IgD-negative memory B cell (primary cell): ENCODE data around the gene HOXB7. TPM values are rescaled to one million over a fixed set of nuclear protein-coding genes. Genes with fewer than 3 reads are reported as not detected.

ENCODE experiments used
- H3K27ac Mint-ChIP-seq, 3 donors: one replicate each; pipeline ENCODE4 v1.8.0; 2020 to 2022; ENCODE audit warnings: mild to moderate bottlenecking in 3 of 3, mixed read lengths in 3 of 3, moderate library complexity in 1 of 3
- H3K27me3 Mint-ChIP-seq: one replicate; pipeline ENCODE4 v1.8.0; 2021; ENCODE audit warnings: mixed read lengths
- H3K36me3 Mint-ChIP-seq: one replicate; pipeline ENCODE4 v1.8.0; 2020; ENCODE audit warnings: mild to moderate bottlenecking, mixed read lengths
- H3K4me1 Mint-ChIP-seq, 3 donors: one replicate each; pipeline ENCODE4 v1.8.0; 2020 to 2022; ENCODE audit warnings: mixed read lengths in 3 of 3, mild to moderate bottlenecking in 1 of 3
- H3K4me3 Mint-ChIP-seq, 4 donors: one replicate each; pipeline ENCODE4 v1.8.0; 2020 to 2022; ENCODE audit warnings: mild to moderate bottlenecking in 4 of 4, mixed read lengths in 4 of 4, moderate library complexity in 3 of 4
- H3K9me3 Mint-ChIP-seq, 3 donors: one replicate each; pipeline ENCODE4 v1.8.0; 2020 to 2021; ENCODE audit warnings: mixed read lengths in 3 of 3, mild to moderate bottlenecking in 1 of 3
- polyA plus RNA-seq: library from polyadenylated mRNA; unstranded; fragments of 300-500 nt; fragmentation: Illumina TruSeq; gene quantifications from one replicate; pipeline ENCODE4 v1.2.3, GENCODE V29; 2021

Gene HOXB7
- polyA plus RNA-seq, 1 donor from 2014 or later = not detected

GRCh38 chr17:48641541-48642058 is 30.8 kb upstream of the HOXB7 start:
- peaks cover 4% of the 10 kb centered on the region for H3K36me3 Mint-ChIP-seq
- H3K4me3 Mint-ChIP-seq = peak overlapping the region in 1 of 4 donors; percentile 33
- H3K4me1 Mint-ChIP-seq = peaks cover 2 to 11% (median 3%) of the 10 kb centered on the region in 3 donors
- H3K27me3 Mint-ChIP-seq = peaks cover 72% of the 10 kb centered on the region
- peak overlapping the region in 2 of 3 donors; percentile 1 to 10 for H3K27ac Mint-ChIP-seq
- peaks cover 0 to 2% (median 0%) of the 10 kb centered on the region in 3 donors for H3K9me3 Mint-ChIP-seq

- Mint-ChIP-seq H3K36me3 (peaks cover 4% of the 10 kb centered on the region), H3K4me3 (no peak overlapping the region), H3K27ac (no peak overlapping the region), H3K27me3 (peaks cover 75% of the 10 kb centered on the region), H3K9me3 (peaks cover 0 to 2% (median 0%) of the 10 kb centered on the region in 3 donors), H3K4me1 (peaks cover 2 to 10% (median 3%) of the 10 kb centered on the region in 3 donors)
These were observed 30.0 kb upstream of the HOXB7 start for GRCh38 chr17:48640858-48641180.

GRCh38 chr17:48639982-48640857 is 29.4 kb upstream of the HOXB7 start:
- peaks cover 0 to 2% (median 0%) of the 10 kb centered on the region in 3 donors for H3K9me3 Mint-ChIP-seq
- H3K27ac Mint-ChIP-seq = no peak overlapping the region
- peaks cover 2 to 7% (median 3%) of the 10 kb centered on the region in 3 donors for H3K4me1 Mint-ChIP-seq
- H3K27me3 Mint-ChIP-seq = peaks cover 75% of the 10 kb centered on the region
- no peak overlapping the region for H3K4me3 Mint-ChIP-seq
- H3K36me3 Mint-ChIP-seq = peaks cover 4% of the 10 kb centered on the region

- Mint-ChIP-seq H3K36me3 (peaks cover 2% of the 10 kb centered on the region), H3K9me3 (peaks cover 0 to 2% (median 0%) of the 10 kb centered on the region in 3 donors), H3K27me3 (peaks cover 76% of the 10 kb centered on the region), H3K4me1 (peaks cover 2 to 11% (median 3%) of the 10 kb centered on the region in 3 donors), H3K4me3 (no peak overlapping the region), H3K27ac (no peak overlapping the region)
These were observed 28.3 kb upstream of the HOXB7 start for GRCh38 chr17:48639136-48639535.

- Mint-ChIP-seq H3K27me3 (peaks cover 72% of the 10 kb centered on the region), H3K36me3 (peaks cover 3% of the 10 kb centered on the region), H3K4me1 (peaks cover 2 to 15% (median 3%) of the 10 kb centered on the region in 3 donors), H3K9me3 (peaks cover 0 to 2% (median 0%) of the 10 kb centered on the region in 3 donors), H3K27ac (no peak overlapping the region), H3K4me3 (no peak overlapping the region)
These were observed 26.8 kb upstream of the HOXB7 start for GRCh38 chr17:48637323-48638260.

GRCh38 chr17:48636177-48637018 is 25.6 kb upstream of the HOXB7 start:
- Mint-ChIP-seq H3K9me3 (peaks cover 0 to 1% (median 0%) of the 10 kb centered on the region in 3 donors), H3K27ac (peak overlapping the region in 2 of 3 donors; percentile 28 to 87), H3K27me3 (peaks cover 65% of the 10 kb centered on the region), H3K4me1 (peaks cover 1 to 12% (median 2%) of the 10 kb centered on the region in 3 donors), H3K36me3 (peaks cover 3% of the 10 kb centered on the region), H3K4me3 (peak overlapping the region in 2 of 4 donors; percentile 4 to 17)

GRCh38 chr17:48634493-48635208 is 23.8 kb upstream of the HOXB7 start:
- Mint-ChIP-seq H3K27me3 (peaks cover 66% of the 10 kb centered on the region), H3K4me1 (peaks cover 0 to 12% (median 2%) of the 10 kb centered on the region in 3 donors), H3K9me3 (no peaks in the 10 kb centered on the region), H3K36me3 (peaks cover 1% of the 10 kb centered on the region), H3K4me3 (peak overlapping the region in 2 of 4 donors; percentile 2 to 12), H3K27ac (peak overlapping the region in 1 of 3 donors; percentile 5)

GRCh38 chr17:48633266-48633677 is 22.5 kb upstream of the HOXB7 start:
- Mint-ChIP-seq H3K4me1 (peaks cover 0 to 12% (median 2%) of the 10 kb centered on the region in 3 donors), H3K4me3 (no peak overlapping the region), H3K27me3 (peaks cover 71% of the 10 kb centered on the region)

GRCh38 chr17:48632579-48633265 is 21.9 kb upstream of the HOXB7 start:
- Mint-ChIP-seq H3K4me1 (peaks cover 0 to 12% (median 2%) of the 10 kb centered on the region in 3 donors), H3K36me3 (peaks cover 1% of the 10 kb centered on the region), H3K27me3 (peaks cover 71% of the 10 kb centered on the region), H3K27ac (peak overlapping the region in 1 of 3 donors; percentile 74), H3K4me3 (peak overlapping the region in 1 of 4 donors; percentile 68), H3K9me3 (no peaks in the 10 kb centered on the region)

More at GRCh38 chr17:48633266-48633677, 22.5 kb upstream of the HOXB7 start:
- peak overlapping the region in 1 of 3 donors; percentile 74 for H3K27ac Mint-ChIP-seq
- H3K9me3 Mint-ChIP-seq = no peaks in the 10 kb centered on the region
- H3K36me3 Mint-ChIP-seq = peaks cover 1% of the 10 kb centered on the region

- Mint-ChIP-seq H3K27ac (peak overlapping the region in 2 of 3 donors; percentile 15 to 74), H3K36me3 (peaks cover 1% of the 10 kb centered on the region), H3K4me1 (peaks cover 0 to 12% (median 2%) of the 10 kb centered on the region in 3 donors), H3K27me3 (peaks cover 69% of the 10 kb centered on the region), H3K9me3 (peaks cover 0 to 1% (median 0%) of the 10 kb centered on the region in 3 donors), H3K4me3 (peak overlapping the region in 1 of 4 donors; percentile 68)
These were observed 21.1 kb upstream of the HOXB7 start for GRCh38 chr17:48631693-48632578.

GRCh38 chr17:48630925-48631692 is 20.3 kb upstream of the HOXB7 start:
- Mint-ChIP-seq H3K27me3 (peaks cover 65% of the 10 kb centered on the region), H3K4me3 (no peak overlapping the region), H3K4me1 (peaks cover 1 to 12% (median 4%) of the 10 kb centered on the region in 3 donors), H3K36me3 (peaks cover 1% of the 10 kb centered on the region), H3K9me3 (peaks cover 0 to 4% (median 0%) of the 10 kb centered on the region in 3 donors), H3K27ac (peak overlapping the region in 1 of 3 donors; percentile 34)
